Lower leg skin (tissue), 4 donors: ENCODE measurements around the gene PDZD11. TPM values are rescaled to one million over a fixed set of nuclear protein-coding genes. Genes with fewer than 3 reads are reported as not detected.

Experiments used
- DNase-seq, 2 donors: peaks; one replicate each; pipeline ENCODE4 v3.0.0-alpha.2; 2019; ENCODE audit warnings: low spot score in 2 of 2
- H3K4me3 ChIP-seq: fragments of 200-600 bp; sonication (generic); 2 replicates; pipeline ENCODE4 v1.5.1; 2017; ENCODE audit warnings: mild to moderate bottlenecking, low read depth; ENCODE audit not compliant: poor library complexity, severe bottlenecking
- POLR2A ChIP-seq, 2 donors: fragments of 450-650 bp; IDR thresholded peaks; one replicate each; pipeline ENCODE4 v1.6.1; 2016 to 2017; ENCODE audit warnings: antibody characterized with exemption in 2 of 2, mild to moderate bottlenecking in 1 of 2, moderate library complexity in 1 of 2
- WGBS, 2 donors: methylation state at CpG; one replicate each; pipeline ENCODE4 v1.1.5; 2018; 5-methylcytosine and 5-hydroxymethylcytosine counted together
- intact Hi-C: fragments of 100-400 bp; cut with DNase I; formaldehyde crosslinking; loops from one replicate; pipeline ENCODE4 v1.15.0; 2023; ENCODE audit warnings: low total_unique reads
- total RNA-seq, 4 donors: library from RNA; depleted of rRNA; stranded (reverse); fragments of >200 nt; gene quantifications; one replicate each; pipeline ENCODE4 v1.1.0, GENCODE V29; 2016
- TF ChIP-seq, protein P1 (sequence below), 3 donors: fragments of 450-650 bp; IDR thresholded peaks; one replicate each; pipeline ENCODE4 v1.5.1; 2016; ENCODE audit warnings: antibody characterized with exemption in 3 of 3, mild to moderate bottlenecking in 3 of 3, moderate library complexity in 2 of 3

PDZD11 gene, protein sequence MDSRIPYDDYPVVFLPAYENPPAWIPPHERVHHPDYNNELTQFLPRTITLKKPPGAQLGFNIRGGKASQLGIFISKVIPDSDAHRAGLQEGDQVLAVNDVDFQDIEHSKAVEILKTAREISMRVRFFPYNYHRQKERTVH
- 10 to 100 TPM; 19.9 to 35.3 (median 33.2) TPM for total RNA-seq

DNA sequence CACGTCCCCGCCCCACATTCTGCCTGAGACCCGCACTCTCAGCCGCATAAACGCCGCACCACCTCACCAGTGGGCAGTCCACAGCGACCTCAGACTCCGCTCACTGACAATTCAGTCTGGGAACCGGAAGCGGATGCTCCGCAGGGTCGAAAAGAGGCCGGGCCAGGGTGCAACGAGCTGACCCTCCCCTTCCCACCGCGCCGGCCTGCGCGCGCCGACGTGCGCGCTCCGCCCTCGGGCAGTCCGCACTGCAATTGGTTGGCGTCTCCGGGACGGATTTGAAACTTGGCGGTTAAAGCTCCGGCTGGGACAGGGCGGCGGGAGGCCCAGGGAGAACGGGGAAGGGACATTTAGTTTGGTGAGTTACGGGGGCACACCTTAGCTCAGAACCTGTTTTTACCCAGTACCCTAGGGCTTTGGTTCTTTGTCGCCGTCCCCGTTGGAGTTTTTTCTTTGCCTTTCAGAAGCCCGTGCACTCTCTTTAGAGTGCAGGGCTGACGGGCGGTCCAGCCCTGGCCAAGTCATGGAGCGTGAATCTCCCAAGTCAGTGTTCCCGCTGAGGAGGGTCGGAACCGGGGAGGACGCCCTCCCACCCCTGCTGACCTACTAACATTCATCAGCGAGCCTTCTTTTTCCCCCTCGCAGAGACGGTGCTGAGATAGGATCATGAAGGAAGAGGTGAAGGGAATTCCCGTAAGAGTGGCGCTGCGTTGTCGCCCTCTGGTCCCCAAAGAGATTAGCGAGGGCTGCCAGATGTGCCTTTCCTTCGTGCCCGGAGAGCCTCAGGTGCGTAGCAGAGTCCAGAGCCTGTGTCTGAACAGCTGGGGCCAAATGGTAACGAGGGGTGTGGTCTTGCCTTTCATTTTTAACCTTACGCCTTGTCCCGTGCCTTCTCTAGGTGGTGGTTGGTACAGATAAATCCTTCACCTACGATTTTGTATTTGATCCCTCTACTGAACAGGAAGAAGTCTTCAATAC is at the start of gene PDZD11, which contains the start of gene KIF4A:
PDZD11 (minus strand) TSS at position 135 of the 978 bp plus-strand sequence. CDS start 586 bp downstream, outside the sequence.
KIF4A (plus strand) TSS at position 312 of the 978 bp plus-strand sequence; CDS start at position 667, 355 bp downstream.
- peak within 1 kb of the TSS; percentile 30 for H3K4me3 ChIP-seq
- 1 to 52% methylated on average over 25 to 62 of the region's 62 CpGs for WGBS, 2 donors
- peak; percentile 71 to 92 for DNase-seq
- TF ChIP-seq, protein P1, sequence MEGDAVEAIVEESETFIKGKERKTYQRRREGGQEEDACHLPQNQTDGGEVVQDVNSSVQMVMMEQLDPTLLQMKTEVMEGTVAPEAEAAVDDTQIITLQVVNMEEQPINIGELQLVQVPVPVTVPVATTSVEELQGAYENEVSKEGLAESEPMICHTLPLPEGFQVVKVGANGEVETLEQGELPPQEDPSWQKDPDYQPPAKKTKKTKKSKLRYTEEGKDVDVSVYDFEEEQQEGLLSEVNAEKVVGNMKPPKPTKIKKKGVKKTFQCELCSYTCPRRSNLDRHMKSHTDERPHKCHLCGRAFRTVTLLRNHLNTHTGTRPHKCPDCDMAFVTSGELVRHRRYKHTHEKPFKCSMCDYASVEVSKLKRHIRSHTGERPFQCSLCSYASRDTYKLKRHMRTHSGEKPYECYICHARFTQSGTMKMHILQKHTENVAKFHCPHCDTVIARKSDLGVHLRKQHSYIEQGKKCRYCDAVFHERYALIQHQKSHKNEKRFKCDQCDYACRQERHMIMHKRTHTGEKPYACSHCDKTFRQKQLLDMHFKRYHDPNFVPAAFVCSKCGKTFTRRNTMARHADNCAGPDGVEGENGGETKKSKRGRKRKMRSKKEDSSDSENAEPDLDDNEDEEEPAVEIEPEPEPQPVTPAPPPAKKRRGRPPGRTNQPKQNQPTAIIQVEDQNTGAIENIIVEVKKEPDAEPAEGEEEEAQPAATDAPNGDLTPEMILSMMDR (IDR thresholded peaks at IDR 0.05): no peak
- TF ChIP-seq POLR2A (IDR thresholded peaks at IDR 0.05): no peak
- intact Hi-C loops: no loop called here

DNA sequence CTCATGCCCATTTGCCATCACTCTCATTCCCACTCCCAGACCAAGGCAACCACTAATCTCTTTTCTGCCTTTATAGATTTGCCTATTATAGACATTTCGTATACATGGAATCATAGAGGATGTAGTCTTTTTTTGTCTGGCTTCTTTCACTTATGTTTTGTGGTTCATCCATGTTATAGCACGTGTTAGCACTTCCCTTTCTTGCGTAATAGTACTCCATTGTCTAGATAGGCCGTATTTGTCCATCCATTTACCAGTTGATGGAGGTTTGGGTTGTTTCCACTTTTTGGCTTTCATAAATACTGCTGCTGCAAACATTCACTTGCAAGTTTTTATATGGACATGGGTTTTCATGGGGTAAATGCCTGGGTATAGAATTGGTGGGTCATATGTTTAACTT is 48.6 kb upstream of the PDZD11 start:
- H3K4me3 ChIP-seq: no peak overlapping the region
- TF ChIP-seq, protein P1 (IDR thresholded peaks at IDR 0.05): no peak
- TF ChIP-seq POLR2A (IDR thresholded peaks at IDR 0.05): no peak
- whole genome bisulfite sequencing, 2 donors: 80 to 95% methylated on average over 4 of the region's 4 CpGs
- intact Hi-C loops: no loop called here
- DNase-seq: no peak

DNA sequence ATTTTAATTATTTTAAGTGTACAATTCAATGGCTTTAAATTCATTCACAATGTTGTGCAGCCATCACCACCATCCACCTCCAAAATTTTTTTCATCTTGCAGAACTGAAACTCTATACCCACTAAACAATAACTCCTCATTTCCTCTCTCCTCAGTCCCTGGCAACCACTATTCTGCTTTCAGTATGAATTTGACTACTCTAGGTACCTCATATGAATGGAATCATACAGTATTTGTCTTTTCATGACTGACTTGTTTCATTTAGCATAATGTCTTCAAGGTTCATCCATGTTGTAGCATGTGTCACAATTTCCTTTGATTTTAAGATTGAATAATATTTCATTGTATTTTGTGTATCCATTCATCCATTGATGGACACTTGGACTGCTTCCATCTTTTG is 47.0 kb upstream of the PDZD11 start:
- intact Hi-C loops: no loop called here
- DNase-seq: no peak
- TF ChIP-seq, protein P1 (IDR thresholded peaks at IDR 0.05): no peak
- TF ChIP-seq POLR2A (IDR thresholded peaks at IDR 0.05): no peak
- H3K4me3 ChIP-seq: no peak overlapping the region

DNA sequence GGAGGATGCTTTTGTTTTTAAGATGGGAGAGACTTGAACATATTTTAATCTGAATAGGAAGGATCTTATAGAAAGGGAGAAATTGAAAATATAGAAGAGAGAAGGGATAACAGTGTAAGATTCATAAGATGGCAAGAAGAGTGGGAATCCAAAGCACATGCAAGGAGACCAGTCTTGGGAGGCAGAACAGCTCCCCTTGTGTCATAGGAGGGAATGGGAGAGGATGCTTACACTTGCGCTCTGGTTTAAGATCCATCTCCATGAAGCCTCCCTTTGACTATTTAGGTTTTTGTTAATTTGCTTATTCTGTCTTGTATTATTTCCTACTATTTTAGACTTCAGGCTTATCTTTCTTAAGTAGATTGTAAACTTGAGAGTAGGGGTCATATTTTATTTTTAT is 42.9 kb upstream of the PDZD11 start:
- intact Hi-C loops: no loop called here
- DNase-seq: no peak
- WGBS, 2 donors: 88 to 100% methylated on average over 1 of the region's 1 CpG
- TF ChIP-seq, protein P1 (IDR thresholded peaks at IDR 0.05): no peak
- no peak for TF ChIP-seq POLR2A (IDR thresholded peaks at IDR 0.05)
- no peak overlapping the region for H3K4me3 ChIP-seq

DNA sequence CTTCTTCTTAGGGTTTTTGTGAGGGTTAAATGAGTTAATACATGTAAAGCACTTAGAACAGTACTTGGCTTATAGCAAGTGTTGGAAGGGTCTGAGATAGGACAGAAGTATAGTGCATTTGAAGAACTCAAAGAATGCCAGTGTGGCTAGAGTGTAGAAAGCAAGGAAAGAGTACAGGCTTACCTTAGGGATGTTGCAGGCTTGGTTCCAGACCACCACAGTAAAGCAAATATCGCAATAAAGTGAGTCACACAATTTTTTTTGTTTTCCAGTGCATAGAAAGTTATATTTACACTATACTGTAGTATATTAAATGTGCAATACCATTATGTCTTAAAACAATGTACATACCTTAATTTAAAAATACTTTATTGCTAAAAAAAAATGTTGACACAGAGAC is 41.4 kb upstream of the PDZD11 start:
- DNase-seq: no peak
- intact Hi-C loops: no loop called here
- 67 to 93% methylated on average over 1 of the region's 1 CpG for WGBS, 2 donors
- TF ChIP-seq POLR2A (IDR thresholded peaks at IDR 0.05): no peak
- TF ChIP-seq, protein P1 (IDR thresholded peaks at IDR 0.05): no peak
- no peak overlapping the region for H3K4me3 ChIP-seq
